HG02642 (cell line): ENCODE measurements around the gene HSBP1L1.

Source experiments
- ATAC-seq: cut with Tn5 transposase; IDR thresholded peaks from one replicate; pipeline ENCODE4 v1.9.1; 2021; ENCODE audit warnings: mild to moderate bottlenecking; ENCODE audit not compliant: unreplicated experiment, poor library complexity

The HSBP1L1 gene

GRCh38 chr18:79928563-79928960 is 35.9 kb upstream of the HSBP1L1 start:
- no peak for ATAC-seq

GRCh38 chr18:79930020-79930642 is 34.3 kb upstream of the HSBP1L1 start:
- ATAC-seq = no peak

- no peak for ATAC-seq
Observed at GRCh38 chr18:79931475-79931874, 33.0 kb upstream of the HSBP1L1 start.

GRCh38 chr18:79932907-79933306 is 31.5 kb upstream of the HSBP1L1 start:
- no peak for ATAC-seq

- ATAC-seq = no peak
Observed at GRCh38 chr18:79933765-79934164, 30.7 kb upstream of the HSBP1L1 start.

- no peak for ATAC-seq
Observed at GRCh38 chr18:79934311-79935097, 29.9 kb upstream of the HSBP1L1 start.

- ATAC-seq = no peak
Observed at GRCh38 chr18:79935098-79935480, 29.4 kb upstream of the HSBP1L1 start.

- no peak for ATAC-seq
Observed at GRCh38 chr18:79935499-79935898, 28.9 kb upstream of the HSBP1L1 start.

GRCh38 chr18:79935925-79936324 is 28.5 kb upstream of the HSBP1L1 start:
- ATAC-seq = no peak

- no peak for ATAC-seq
Observed at GRCh38 chr18:79936641-79937040, 27.8 kb upstream of the HSBP1L1 start.

GRCh38 chr18:79937103-79937860 is 27.2 kb upstream of the HSBP1L1 start:
- ATAC-seq = no peak

- ATAC-seq = no peak
Observed at GRCh38 chr18:79938196-79938595, 26.2 kb upstream of the HSBP1L1 start.

- ATAC-seq = no peak
Observed at GRCh38 chr18:79939096-79939495, 25.3 kb upstream of the HSBP1L1 start.

- no peak for ATAC-seq
Observed at GRCh38 chr18:79940126-79940813, 24.2 kb upstream of the HSBP1L1 start.

- no peak for ATAC-seq
Observed at GRCh38 chr18:79940814-79941472, 23.5 kb upstream of the HSBP1L1 start.

- no peak for ATAC-seq
Observed at GRCh38 chr18:79941473-79942119, 22.8 kb upstream of the HSBP1L1 start.

- ATAC-seq = no peak
Observed at GRCh38 chr18:79942211-79942610, 22.2 kb upstream of the HSBP1L1 start.

GRCh38 chr18:79942786-79943607 is 21.4 kb upstream of the HSBP1L1 start:
- no peak for ATAC-seq

- no peak for ATAC-seq
Observed at GRCh38 chr18:79943608-79944125, 20.8 kb upstream of the HSBP1L1 start.
